ENCODE results near the gene FHIT. TPM values are rescaled to one million over a fixed set of nuclear protein-coding genes. Genes with fewer than 3 reads are reported as not detected.

FHIT gene
- total RNA-seq, 4 donors from 2014 or later, result 7.5 to 20.1 (median 13.5) TPM

DNA sequence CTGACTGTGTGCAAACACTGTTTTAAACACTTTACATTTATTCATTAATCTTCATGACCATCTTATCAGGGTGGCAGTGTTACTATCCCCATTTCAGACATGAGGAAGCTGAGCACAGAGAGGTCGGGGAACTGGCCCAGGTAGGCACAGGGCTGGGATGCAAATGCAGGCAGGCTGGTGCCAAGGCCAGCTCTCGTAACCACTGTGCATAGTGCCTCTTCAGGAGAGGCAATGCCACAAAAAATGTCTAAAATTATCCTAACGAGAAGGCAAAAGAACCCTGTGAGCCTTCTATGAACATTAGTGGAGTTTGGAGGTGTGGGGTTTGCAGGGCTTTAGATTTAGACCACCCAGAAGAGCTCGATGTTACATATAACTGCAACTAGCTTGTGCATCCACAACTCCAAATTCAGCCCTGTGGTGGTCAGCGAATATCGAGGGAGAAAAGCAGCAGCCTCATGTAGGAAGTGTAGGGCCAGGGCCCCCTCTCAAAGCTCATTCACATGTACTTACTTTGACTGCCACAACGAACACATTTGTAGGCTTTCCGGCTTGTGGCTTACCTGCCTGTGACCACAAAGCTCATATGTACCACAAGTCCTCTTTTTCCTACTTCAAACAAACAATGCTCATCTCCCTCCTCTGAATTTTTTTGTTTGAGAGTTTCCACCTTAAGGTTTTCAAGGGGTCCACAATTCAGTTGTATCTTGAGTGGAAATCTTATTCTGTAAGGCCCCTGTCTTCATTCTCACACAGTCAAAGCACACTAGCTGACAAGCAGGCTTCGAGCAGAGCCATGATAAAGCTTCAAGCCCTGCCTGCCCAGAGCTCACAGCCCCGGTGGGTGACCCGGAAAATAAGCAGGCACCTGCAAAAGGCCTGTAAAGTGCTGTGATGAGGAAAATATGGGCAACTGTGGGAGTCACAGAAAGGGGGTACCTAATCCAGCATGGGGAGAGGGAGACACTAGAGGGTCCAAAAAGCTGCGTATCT, 1478.5 kb downstream of the FHIT start:
- 60 to 63% methylated on average over 4 to 12 of the region's 12 CpGs for WGBS, 2 donors (ENCODE audit: low coverage in 1 of 2)
- DNase-seq, result peak; percentile 23
- TF ChIP-seq, protein P1, sequence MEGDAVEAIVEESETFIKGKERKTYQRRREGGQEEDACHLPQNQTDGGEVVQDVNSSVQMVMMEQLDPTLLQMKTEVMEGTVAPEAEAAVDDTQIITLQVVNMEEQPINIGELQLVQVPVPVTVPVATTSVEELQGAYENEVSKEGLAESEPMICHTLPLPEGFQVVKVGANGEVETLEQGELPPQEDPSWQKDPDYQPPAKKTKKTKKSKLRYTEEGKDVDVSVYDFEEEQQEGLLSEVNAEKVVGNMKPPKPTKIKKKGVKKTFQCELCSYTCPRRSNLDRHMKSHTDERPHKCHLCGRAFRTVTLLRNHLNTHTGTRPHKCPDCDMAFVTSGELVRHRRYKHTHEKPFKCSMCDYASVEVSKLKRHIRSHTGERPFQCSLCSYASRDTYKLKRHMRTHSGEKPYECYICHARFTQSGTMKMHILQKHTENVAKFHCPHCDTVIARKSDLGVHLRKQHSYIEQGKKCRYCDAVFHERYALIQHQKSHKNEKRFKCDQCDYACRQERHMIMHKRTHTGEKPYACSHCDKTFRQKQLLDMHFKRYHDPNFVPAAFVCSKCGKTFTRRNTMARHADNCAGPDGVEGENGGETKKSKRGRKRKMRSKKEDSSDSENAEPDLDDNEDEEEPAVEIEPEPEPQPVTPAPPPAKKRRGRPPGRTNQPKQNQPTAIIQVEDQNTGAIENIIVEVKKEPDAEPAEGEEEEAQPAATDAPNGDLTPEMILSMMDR (IDR thresholded peaks at IDR 0.05), result no peak
- TF ChIP-seq EP300 (IDR thresholded peaks at IDR 0.05; ENCODE audit: low read depth) (no peak), POLR2AphosphoS5 (IDR thresholded peaks at IDR 0.05) (no peak), POLR2A (IDR thresholded peaks at IDR 0.05) (no peak)
- H3K4me3 ChIP-seq, result no peak overlapping the region
- no peaks in the 10 kb centered on the region for H3K4me1 ChIP-seq
- intact Hi-C loops (cut with DNase I; ENCODE audit: low total_unique reads) (no loop called here), in situ Hi-C loops (cut with MboI; ENCODE audit: low pct_ligation_motif_present in 1 of 4, low pct_unique_long_range_greater_than_20kb in 1 of 4, low sequenced_read_pairs in 3 of 4) (no loop called here)
- H3K9me3 ChIP-seq, result no peaks in the 10 kb centered on the region
- H3K36me3 ChIP-seq, result no peaks in the 10 kb centered on the region
- H3K27ac ChIP-seq, result no peak overlapping the region
- no peaks in the 10 kb centered on the region for H3K27me3 ChIP-seq

DNA sequence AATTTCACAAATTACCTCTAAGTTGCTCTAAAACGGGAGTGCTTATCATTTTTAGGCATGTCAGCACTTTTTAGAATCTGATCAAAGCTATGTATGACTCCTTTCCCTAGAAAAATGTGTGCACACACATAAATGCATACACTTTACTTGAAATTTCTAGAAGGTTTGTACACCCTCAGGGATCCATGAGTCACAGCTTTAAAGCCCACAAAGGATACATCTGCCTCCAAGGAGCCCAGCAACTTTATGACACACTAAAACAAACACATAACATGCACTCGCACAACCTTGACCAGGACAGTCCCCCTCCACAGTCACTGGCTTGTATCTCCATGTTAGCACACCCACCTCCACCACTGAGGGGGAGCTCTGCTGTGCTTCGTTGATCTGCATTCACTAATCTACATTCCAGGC, 1479.5 kb downstream of the FHIT start:
- H3K4me3 ChIP-seq, result no peak overlapping the region
- H3K36me3 ChIP-seq, result no peaks in the 10 kb centered on the region
- no peaks in the 10 kb centered on the region for H3K27me3 ChIP-seq
- no peak for TF ChIP-seq EP300 (IDR thresholded peaks at IDR 0.05; ENCODE audit: low read depth)
- no peak for TF ChIP-seq POLR2A (IDR thresholded peaks at IDR 0.05)
- TF ChIP-seq, protein P1 (IDR thresholded peaks at IDR 0.05), result no peak
- no peak for TF ChIP-seq POLR2AphosphoS5 (IDR thresholded peaks at IDR 0.05)
- H3K4me1 ChIP-seq, result no peaks in the 10 kb centered on the region
- in situ Hi-C loops (cut with MboI; ENCODE audit: low pct_ligation_motif_present in 1 of 4, low pct_unique_long_range_greater_than_20kb in 1 of 4, low sequenced_read_pairs in 3 of 4) (no loop called here), intact Hi-C loops (cut with DNase I; ENCODE audit: low total_unique reads) (no loop called here)
- no peaks in the 10 kb centered on the region for H3K9me3 ChIP-seq
- no peak for DNase-seq
- 55 to 71% methylated on average over 1 to 3 of the region's 3 CpGs for WGBS, 2 donors (ENCODE audit: low coverage in 1 of 2)
- H3K27ac ChIP-seq, result no peak overlapping the region

DNA sequence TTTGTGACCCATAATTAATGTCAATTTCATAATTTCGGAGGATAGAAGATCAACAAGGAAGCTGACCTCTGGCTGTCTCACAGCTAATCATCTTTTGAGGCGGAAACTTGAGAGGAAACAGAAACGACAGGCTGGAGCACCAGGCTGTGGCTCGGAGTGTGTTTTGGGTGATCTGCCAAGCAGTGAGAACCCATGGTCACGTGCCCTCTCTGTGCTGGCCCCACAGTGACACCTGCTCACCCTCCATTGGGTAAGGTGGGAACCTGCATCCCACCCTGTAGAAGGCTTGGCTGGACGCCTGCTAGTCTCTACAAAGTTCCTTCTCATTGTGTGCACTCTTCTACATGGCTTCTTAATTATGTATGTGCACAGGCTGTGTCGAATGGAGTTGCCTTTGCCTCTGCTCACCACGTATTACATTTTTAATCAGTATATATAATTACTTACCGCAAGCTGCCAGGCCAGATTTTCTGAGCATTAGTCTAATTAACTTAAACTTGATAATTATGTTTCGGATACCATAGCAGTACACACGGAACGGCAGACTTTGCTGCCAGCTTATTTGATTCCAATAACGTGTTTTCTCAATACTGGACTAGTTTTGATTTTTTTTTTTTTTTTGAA, 1482.0 kb downstream of the FHIT start:
- in situ Hi-C loops (cut with MboI; ENCODE audit: low pct_ligation_motif_present in 1 of 4, low pct_unique_long_range_greater_than_20kb in 1 of 4, low sequenced_read_pairs in 3 of 4), result no loop called here
- TF ChIP-seq POLR2A (IDR thresholded peaks at IDR 0.05) (no peak), POLR2AphosphoS5 (IDR thresholded peaks at IDR 0.05) (no peak), EP300 (IDR thresholded peaks at IDR 0.05; ENCODE audit: low read depth) (no peak)
- TF ChIP-seq, protein P1 (IDR thresholded peaks at IDR 0.05), result no peak
- 88 to 95% methylated on average over 8 to 13 of the region's 13 CpGs for WGBS, 2 donors (ENCODE audit: low coverage in 1 of 2)

DNA sequence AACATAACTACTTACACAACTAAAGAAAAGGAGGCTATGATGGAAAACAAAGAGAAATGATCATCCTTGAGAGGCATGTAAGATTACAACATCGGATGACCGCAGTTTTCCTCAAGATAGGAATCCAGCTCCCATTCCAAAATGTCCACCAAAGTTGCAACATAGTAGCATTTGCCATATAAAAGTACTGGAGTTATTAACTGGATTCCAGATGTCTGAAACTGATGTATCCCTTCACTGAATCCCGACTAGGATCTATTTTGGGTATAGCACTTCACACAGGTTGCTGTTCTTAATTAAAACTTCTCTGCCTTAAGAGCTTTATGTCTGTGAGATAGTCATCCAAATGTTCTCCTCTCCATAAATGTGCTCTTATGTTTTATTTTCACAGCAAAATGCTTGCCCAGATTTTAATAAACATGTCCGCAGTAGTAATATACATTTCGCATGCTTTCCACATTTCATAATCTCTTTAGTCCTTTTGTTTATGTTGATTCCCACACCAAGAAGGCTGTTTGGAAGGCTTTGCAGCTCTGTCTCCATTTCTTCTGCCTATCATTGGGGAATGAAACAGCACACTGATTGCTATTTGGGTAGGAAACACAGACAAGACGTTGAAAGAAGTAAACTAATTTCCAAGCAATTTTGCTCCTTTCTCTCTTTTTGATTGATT, 1484.9 kb downstream of the FHIT start:
- peak in 2 of 3 donors; percentile 39 to 77 for TF ChIP-seq POLR2AphosphoS5 (IDR thresholded peaks at IDR 0.05)
- no peak for TF ChIP-seq POLR2A (IDR thresholded peaks at IDR 0.05)
- H3K36me3 ChIP-seq, result no peaks in the 10 kb centered on the region
- in situ Hi-C loops (cut with MboI; ENCODE audit: low pct_ligation_motif_present in 1 of 4, low pct_unique_long_range_greater_than_20kb in 1 of 4, low sequenced_read_pairs in 3 of 4), result no loop called here
- 63 to 68% methylated on average over 6 of the region's 6 CpGs for WGBS, 2 donors (ENCODE audit: low coverage in 1 of 2)
- H3K27me3 ChIP-seq, result no peaks in the 10 kb centered on the region
- no peak overlapping the region for H3K4me3 ChIP-seq
- no peaks in the 10 kb centered on the region for H3K9me3 ChIP-seq
- H3K27ac ChIP-seq, result peak overlapping the region; percentile 26 to 50 (median 42)
- no peaks in the 10 kb centered on the region for H3K4me1 ChIP-seq
- intact Hi-C loops (cut with DNase I; ENCODE audit: low total_unique reads), result no loop called here
- no peak for DNase-seq

More for the DNA sequence above, 1482.0 kb downstream of the FHIT start:
- no peaks in the 10 kb centered on the region for H3K36me3 ChIP-seq
- DNase-seq, result no peak
- H3K4me1 ChIP-seq, result no peaks in the 10 kb centered on the region
- H3K27me3 ChIP-seq, result no peaks in the 10 kb centered on the region
- no peak overlapping the region for H3K4me3 ChIP-seq
- H3K9me3 ChIP-seq, result no peaks in the 10 kb centered on the region
- intact Hi-C loops (cut with DNase I; ENCODE audit: low total_unique reads), result no loop called here
- no peak overlapping the region for H3K27ac ChIP-seq

Data from transverse colon (tissue), 4 donors.